Parathyroid adenoma (tissue), 2 donors: ENCODE data around the gene FAM83E.

Source experiments
- H2AFZ ChIP-seq: fragments of 300-600 bp; sonication (generic); one replicate; pipeline ENCODE4 v1.7.0; 2017; ENCODE audit warnings: antibody characterized with exemption, mild to moderate bottlenecking
- H3K27ac ChIP-seq: fragments of 300-600 bp; sonication (generic); one replicate; pipeline ENCODE4 v1.7.0; 2017
- H3K27me3 ChIP-seq: fragments of 300-600 bp; sonication (generic); one replicate; pipeline ENCODE4 v1.7.0; 2017; ENCODE audit warnings: low read length; ENCODE audit not compliant: control insufficient read depth, insufficient read depth
- H3K36me3 ChIP-seq: fragments of 300-600 bp; sonication (generic); one replicate; pipeline ENCODE4 v1.7.0; 2017; ENCODE audit warnings: low read length; ENCODE audit not compliant: control insufficient read depth, insufficient read depth
- H3K4me1 ChIP-seq: fragments of 300-600 bp; sonication (generic); one replicate; pipeline ENCODE4 v1.7.0; 2017; ENCODE audit warnings: control low read depth
- H3K4me2 ChIP-seq: fragments of 300-600 bp; sonication (generic); one replicate; pipeline ENCODE4 v1.7.0; 2017; ENCODE audit warnings: low read length
- H3K4me3 ChIP-seq: fragments of 300-600 bp; sonication (generic); one replicate; pipeline ENCODE4 v1.7.0; 2017; ENCODE audit warnings: low read depth, low read length
- H3K79me2 ChIP-seq: fragments of 300-600 bp; sonication (generic); one replicate; pipeline ENCODE4 v1.7.0; 2017; ENCODE audit warnings: control low read depth
- H3K9ac ChIP-seq: fragments of 300-600 bp; sonication (generic); one replicate; pipeline ENCODE4 v1.7.0; 2017; ENCODE audit warnings: mild to moderate bottlenecking
- H3K9me3 ChIP-seq: fragments of 300-600 bp; sonication (generic); one replicate; pipeline ENCODE4 v1.7.0; 2017; ENCODE audit warnings: low read length; ENCODE audit not compliant: control insufficient read depth
- CTCF ChIP-seq: fragments of 300-600 bp; sonication (generic); IDR thresholded peaks from one replicate; pipeline ENCODE4 v1.7.0; 2017; ENCODE audit warnings: antibody characterized with exemption, mild to moderate bottlenecking
- donor health status: primary hyperparathyroidism.

Gene FAM83E

GRCh38 chr19:48654299-48655059 is 39.6 kb upstream of the FAM83E start:
- no peak overlapping the region for H3K9ac ChIP-seq
- H3K27me3 ChIP-seq = no peaks in the 10 kb centered on the region
- no peak for TF ChIP-seq CTCF
- H3K36me3 ChIP-seq = no peaks in the 10 kb centered on the region
- H3K4me1 ChIP-seq = peaks cover under 1% of the 10 kb centered on the region
- H2AFZ ChIP-seq = no peak overlapping the region
- no peak overlapping the region for H3K27ac ChIP-seq
- H3K4me2 ChIP-seq = no peak overlapping the region
- H3K4me3 ChIP-seq = no peak overlapping the region
- H3K9me3 ChIP-seq = no peaks in the 10 kb centered on the region
- H3K79me2 ChIP-seq = no peaks in the 10 kb centered on the region

GRCh38 chr19:48651683-48652048 is 36.8 kb upstream of the FAM83E start:
- Histone ChIP-seq H3K79me2 (no peaks in the 10 kb centered on the region), H3K27me3 (no peaks in the 10 kb centered on the region), H3K4me3 (no peak overlapping the region), H3K27ac (no peak overlapping the region), H2AFZ (no peak overlapping the region), H3K9me3 (no peaks in the 10 kb centered on the region), H3K9ac (no peak overlapping the region), H3K36me3 (no peaks in the 10 kb centered on the region), H3K4me1 (peaks cover 3% of the 10 kb centered on the region), H3K4me2 (no peak overlapping the region)
- TF ChIP-seq CTCF = no peak

GRCh38 chr19:48650974-48651682 is 36.3 kb upstream of the FAM83E start:
- Histone ChIP-seq H3K27me3 (no peaks in the 10 kb centered on the region), H3K79me2 (no peaks in the 10 kb centered on the region), H3K9ac (no peak overlapping the region), H3K4me1 (peaks cover 3% of the 10 kb centered on the region), H2AFZ (no peak overlapping the region), H3K36me3 (no peaks in the 10 kb centered on the region), H3K27ac (no peak overlapping the region), H3K9me3 (no peaks in the 10 kb centered on the region), H3K4me2 (no peak overlapping the region), H3K4me3 (no peak overlapping the region)
- TF ChIP-seq CTCF = no peak

DNA sequence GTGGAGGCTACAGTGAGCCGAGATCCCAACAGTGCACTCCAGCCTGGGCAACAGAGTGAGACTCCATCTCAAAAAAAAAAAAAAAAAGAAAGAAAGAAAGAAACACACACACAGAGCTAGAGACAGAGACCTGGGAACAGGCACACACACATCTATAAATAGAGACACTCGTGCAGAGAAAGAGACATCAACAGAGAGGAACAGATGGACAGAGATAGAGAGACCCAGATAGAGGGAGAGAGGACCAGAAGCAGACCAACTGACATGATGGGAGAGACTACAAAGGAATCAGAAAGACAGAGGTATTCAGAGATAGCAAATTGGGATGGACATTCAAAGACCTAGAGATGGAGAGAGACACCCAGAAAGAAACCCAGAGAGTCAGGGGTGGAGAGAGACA is 33.3 kb upstream of the FAM83E start:
- Histone ChIP-seq H2AFZ (no peak overlapping the region), H3K9me3 (no peaks in the 10 kb centered on the region), H3K27ac (no peak overlapping the region), H3K4me2 (no peak overlapping the region), H3K36me3 (no peaks in the 10 kb centered on the region), H3K4me1 (peaks cover 7% of the 10 kb centered on the region), H3K79me2 (peaks cover 3% of the 10 kb centered on the region), H3K4me3 (no peak overlapping the region), H3K9ac (no peak overlapping the region), H3K27me3 (no peaks in the 10 kb centered on the region)
- no peak for TF ChIP-seq CTCF
